G401.6 (cell line): ENCODE data around the gene IL1F10.

Source experiments
- FAIRE-seq: peaks from 2 replicates; lab custom pipeline; 2012; peaks lifted over from hg19 to GRCh38; lab: Jason Lieb, UNC

IL1F10 gene

DNA sequence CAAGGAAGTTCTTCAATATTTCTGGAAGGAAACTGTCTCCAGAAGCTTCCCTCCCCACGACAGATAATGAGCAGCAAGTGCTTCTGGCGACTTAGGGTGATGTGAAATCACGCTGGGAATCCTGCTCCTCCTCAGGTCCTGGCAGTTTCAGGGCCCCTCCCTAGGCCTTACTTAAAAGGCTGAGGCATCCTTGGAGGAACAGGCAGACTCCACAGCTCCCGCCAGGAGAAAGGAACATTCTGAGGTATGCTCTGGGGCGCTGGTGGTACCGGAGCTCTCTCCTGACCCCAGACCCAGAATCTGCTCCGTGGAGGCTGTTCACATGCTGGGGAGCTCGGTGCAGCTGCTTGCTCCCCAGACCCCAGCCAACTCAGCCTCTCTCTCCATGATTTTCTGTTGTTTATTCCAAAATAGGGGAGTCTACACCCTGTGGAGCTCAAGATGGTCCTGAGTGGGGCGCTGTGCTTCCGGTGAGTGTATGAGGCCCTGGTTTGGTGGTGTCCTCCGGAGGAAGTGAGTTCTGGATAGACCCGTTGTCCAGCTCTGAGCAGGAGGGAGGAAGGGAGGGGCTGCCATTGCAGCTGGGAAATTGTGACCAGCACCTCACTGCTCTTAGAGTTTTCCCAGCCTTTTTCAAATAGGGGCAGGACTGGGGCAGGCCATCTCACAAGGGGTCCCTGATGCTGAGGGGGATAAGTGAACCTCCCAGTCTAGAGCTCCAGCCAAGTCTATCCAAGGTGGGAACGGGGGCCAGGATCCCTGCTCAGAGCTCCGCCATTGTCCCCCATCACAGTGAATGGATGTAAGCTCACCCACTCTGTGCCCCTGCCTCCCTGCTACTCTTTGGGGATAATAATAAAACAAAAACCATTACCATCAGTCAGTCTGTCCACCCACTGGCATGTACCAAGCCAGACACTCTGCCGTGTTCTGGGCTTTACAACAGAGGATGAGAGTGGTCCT, 8.5 kb upstream of the IL1F10 start, which contains the start of gene IL36RN:
Gene IL36RN, plus strand, starts transcription at position 201 of the 963 bp plus-strand sequence. Its CDS starts 241 bp downstream, at position 442.
- FAIRE-seq = no peak

- FAIRE-seq = no peak
Measured at GRCh38 chr2:113060396-113060795, 7.4 kb upstream of the IL1F10 start.

DNA sequence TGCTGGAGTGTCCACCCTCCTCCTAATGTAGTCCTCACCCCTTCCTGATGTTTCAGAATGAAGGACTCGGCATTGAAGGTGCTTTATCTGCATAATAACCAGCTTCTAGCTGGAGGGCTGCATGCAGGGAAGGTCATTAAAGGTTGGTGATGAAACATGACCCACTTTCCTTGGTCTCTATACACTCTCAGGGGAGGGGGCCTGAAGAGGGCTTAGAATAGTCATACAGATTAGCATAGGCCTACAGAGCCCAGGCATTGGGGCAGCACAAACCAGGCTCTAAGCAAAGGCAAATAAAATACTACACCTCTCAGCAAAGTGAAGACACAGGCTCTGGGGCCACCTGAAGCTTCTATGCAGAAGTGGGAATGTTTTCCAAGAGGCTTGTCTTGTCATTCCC, 7.0 kb upstream of the IL1F10 start:
- FAIRE-seq = no peak

DNA sequence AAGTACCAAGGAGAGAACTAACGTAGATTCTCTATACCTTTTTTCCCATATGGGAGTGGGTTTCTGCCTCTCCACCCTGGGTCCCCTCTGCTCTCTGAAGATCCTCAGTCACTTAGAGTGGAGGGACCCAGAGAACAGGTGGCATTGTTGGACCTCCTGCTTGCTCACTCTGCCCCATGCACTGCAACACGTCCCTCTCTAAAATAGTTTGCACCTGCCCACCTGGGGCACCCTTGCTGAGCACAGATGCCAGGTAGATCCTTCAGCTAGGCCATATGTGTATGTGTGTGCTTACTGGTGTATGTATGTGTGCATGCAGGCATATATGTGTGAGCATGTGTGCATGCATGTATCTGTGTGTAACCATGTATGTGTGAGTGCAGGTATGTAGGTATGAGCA, 6.5 kb upstream of the IL1F10 start:
- no peak for FAIRE-seq

GRCh38 chr2:113061896-113062770, 5.6 kb upstream of the IL1F10 start:
- no peak for FAIRE-seq

DNA sequence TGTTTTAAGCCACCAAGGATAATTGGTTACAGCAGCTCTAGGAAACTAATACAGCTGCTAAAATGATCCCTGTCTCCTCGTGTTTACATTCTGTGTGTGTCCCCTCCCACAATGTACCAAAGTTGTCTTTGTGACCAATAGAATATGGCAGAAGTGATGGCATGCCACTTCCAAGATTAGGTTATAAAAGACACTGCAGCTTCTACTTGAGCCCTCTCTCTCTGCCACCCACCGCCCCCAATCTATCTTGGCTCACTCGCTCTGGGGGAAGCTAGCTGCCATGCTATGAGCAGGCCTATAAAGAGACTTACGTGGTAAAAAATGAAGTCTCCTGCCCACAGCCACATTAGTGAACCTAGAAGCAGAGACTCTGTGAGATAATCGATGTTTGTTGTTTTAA, 3.5 kb upstream of the IL1F10 start:
- no peak for FAIRE-seq

- no peak for FAIRE-seq
Measured at GRCh38 chr2:113064898-113065297, 2.9 kb upstream of the IL1F10 start.

DNA sequence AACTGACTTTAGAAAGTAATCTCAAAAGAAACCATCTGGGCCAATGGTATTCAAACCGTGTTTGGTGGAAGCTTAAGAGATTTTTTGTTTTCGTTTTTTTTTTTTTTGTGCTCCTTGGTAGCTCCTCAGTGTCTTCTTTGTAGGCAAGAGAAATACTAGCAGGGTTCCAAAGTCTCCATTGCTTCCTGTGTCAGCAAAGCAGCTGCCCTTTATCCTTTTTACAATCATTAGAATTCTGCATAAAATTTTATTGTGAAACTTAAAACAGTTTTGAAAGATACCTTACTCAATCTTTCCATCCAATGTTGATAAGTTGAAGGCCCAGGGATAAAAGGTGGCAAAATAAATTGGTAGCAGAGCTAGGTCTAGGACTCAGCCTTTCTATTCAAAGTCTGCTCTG, 479 bp downstream of the IL1F10 start:
- FAIRE-seq = no peak

DNA sequence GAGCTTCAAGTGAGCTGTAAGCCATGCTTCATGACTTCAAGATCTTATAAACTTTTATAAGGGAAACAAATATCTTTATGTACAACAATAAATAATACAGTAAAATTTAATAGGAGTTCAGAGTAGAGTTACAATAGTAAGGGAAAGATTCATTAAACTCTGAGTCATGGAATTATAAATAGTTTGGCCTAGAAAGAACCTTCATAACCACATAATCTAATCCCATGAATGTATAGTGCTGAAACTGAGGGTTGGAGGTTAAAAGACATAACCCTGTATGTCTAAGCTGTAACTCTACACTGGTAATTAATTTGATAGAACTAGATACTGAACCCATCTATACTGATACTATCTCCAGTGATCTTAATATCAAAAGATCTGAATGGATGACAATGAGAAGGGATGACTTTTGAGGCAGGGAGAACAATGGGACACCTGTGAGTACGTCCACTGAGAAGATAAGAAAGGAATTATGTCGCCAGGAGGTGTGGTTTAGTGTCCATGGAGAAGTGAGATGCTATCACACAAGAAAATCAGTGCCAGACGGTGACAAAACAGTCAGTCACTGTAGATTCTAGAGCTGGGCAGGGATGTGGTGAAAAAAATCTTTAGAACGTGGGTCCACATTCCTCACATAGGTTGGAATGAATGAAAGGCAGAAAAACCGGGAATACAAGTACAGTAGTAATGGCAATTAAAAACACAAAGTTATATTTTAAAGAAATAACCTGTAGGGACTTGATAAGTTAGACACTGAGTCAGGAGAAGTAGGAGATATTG, 1.1 kb downstream of the IL1F10 start:
- FAIRE-seq = no peak

DNA sequence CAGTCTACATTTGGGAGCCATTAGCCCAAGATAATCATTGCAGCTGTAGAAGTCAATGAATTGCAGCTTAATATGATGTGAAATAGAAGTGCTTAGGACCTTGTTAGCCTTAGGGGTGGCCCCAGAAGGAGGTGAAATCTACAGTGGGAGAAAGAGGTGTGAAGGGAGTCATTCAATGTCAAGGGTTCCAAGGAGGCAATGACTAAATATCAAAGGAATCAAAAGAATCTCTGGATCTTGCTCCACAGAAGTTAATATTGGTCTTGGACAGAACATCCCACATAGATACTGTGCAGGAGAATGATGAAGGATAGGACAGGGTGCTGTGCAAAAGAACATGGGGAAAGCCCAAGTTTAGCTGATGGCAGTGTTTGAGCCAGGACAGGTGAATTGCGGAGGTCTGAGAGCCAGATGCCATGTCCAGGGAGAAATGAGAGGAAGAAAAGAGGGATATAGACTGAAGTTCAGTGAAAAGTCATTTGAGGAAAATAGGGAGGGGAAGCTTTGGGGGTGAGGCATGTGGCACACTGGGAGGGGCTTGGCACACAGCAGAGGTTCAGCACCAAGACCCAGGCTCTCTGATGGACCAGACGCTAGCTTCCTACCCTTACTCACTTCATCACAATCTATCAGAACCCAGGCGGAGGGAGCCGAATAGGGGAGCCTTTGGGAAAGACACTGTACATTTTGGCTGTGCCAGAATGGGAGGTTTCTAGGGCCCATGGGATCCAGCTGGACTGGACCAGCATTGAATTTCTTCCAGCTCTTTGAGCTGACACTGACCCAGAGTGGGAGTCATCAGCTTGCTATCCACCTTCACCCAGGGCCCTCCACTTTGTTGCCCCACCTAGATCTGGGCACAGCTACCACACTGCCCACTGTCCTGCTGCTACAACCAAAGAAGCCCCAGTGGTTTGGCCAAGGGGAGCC, 2.2 kb downstream of the IL1F10 start:
- FAIRE-seq = no peak

DNA sequence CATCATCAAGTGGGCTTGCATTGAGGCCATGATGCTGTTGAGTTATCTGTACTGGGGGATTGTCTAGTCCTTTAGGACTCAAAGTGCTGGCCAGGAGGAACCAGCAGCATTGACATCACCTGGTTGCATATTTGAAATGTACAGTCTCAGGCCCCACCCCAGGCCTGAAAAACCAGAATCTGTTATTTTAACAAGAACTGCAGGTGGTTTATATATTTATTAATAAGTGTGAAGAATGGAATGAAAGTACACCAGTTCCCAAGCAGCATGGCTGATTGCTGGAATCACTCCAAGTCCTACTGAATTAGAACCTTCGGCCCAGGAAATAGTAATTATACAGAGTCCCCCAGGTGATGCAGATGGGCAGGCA, 2.8 kb downstream of the IL1F10 start:
- FAIRE-seq = no peak

DNA sequence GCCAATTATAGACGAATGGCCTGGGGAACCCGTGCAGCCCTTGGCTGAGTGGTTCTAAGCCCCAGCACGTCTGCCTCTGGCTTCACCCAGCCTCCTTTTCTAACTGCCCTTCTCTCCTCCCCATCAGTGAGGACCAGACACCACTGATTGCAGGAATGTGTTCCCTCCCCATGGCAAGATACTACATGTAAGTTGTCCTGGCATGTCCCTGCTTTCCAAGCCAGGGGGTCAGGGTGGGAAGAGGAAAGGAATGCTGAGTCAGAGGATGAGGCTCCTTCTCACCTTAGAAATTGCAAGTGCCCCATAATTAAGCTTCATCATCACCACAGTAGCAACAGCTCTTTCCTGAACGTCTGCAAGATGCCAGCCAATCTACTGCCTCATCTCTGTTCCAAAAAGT, 4.8 kb downstream of the IL1F10 start:
- FAIRE-seq = no peak

- FAIRE-seq = no peak
Measured at GRCh38 chr2:113073325-113073834, 5.6 kb downstream of the IL1F10 start.

GRCh38 chr2:113075030-113075429, 7.3 kb downstream of the IL1F10 start:
- no peak for FAIRE-seq

DNA sequence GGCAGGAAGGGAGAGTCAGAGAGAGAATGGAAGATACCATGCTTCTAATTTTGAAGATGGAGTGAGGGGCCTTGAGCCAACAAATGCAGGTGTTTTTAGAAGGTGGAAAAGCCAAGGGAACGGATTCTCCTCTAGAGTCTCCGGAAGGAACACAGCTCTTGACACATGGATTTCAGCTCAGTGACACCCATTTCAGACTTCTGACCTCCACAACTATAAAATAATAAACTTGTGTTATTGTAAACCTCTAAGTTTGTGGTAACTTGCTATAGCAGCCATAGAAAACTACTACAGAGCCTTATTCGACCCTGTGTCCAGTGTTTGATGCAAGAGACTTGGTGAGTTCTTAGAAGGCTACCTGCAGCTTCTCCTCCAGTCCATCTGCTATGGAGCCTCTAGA, 7.8 kb downstream of the IL1F10 start:
- no peak for FAIRE-seq

GRCh38 chr2:113076954-113077669, 9.3 kb downstream of the IL1F10 start:
- FAIRE-seq = no peak

GRCh38 chr2:113077921-113078320, 10.2 kb downstream of the IL1F10 start:
- FAIRE-seq = no peak

DNA sequence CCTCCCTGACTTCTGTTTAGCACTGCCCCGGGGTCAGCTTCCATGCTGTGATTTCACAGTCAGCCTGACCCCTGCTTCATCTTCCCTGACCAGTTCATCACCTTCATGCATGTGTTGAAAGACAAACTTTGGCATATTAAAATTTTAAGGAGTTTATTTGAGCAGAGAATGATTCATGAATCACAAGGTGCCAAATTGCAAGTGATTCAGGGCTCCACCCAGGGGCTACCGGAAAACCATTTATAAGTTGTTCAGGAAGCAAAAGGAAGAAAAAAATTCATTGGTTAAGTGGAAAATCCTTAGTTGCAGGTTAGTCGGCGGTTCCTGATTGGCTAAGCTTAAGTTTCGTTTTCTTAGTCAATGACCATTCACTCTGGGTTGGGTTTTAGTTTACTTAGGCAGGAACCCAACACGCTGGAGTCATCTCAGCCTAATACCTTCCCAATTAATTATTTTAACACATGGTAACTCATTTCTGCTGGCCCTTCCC, 10.6 kb downstream of the IL1F10 start:
- no peak for FAIRE-seq

DNA sequence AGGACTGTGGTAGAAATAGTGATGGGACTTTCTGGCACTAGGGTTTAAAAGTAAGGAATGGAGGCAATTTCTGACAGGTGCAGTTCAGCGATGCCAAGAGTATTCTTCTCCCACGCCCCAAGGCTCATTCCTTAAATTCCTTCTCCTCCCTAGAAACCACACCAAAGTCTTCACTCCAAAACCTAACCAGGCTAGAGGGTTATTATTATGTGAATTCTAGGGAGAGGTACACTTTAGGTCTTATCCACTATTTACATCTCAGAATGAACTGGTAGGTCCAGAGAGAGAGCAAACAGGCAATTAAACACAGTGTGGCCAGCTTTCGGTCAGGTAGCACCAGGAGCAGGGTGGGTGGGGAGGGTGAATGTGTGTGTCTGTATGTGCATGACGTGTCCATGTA, 11.4 kb downstream of the IL1F10 start:
- FAIRE-seq = no peak

- no peak for FAIRE-seq
Measured at GRCh38 chr2:113080134-113080533, 12.4 kb downstream of the IL1F10 start.
